Activated CD4-positive, alpha-beta T cell treated with anti-CD3 and anti-CD28 coated beads, Interleukin-2, Interleukin-6, amounts not matched to agents 100 ng/mL and 50 ng/mL, durations not matched to agents 16 hours and 8 hours (primary cell): ENCODE data around the gene C1orf159.
A peak's percentile ranks its signal among the peaks of the same experiment; 100 is the strongest.
"Not testable (repeated sequence)": the region's sequence is repeated elsewhere in the genome, so short reads cannot be mapped to it uniquely, and the experiment has no call there.

Source experiments
- DNase-seq: peaks from one replicate; pipeline ENCODE4 v3.0.0-alpha.2; 2020

Gene C1orf159

GRCh38 chr1:1148569-1148968, 32.7 kb upstream of the C1orf159 start:
- no peak for DNase-seq

- no peak for DNase-seq
These were observed 32.2 kb upstream of the C1orf159 start for GRCh38 chr1:1148061-1148460.

GRCh38 chr1:1146596-1146995, 30.7 kb upstream of the C1orf159 start:
- no peak for DNase-seq

- no peak for DNase-seq
These were observed 30.1 kb upstream of the C1orf159 start for GRCh38 chr1:1146026-1146425.

- DNase-seq = no peak
These were observed 29.6 kb upstream of the C1orf159 start for GRCh38 chr1:1145547-1145914.

- no peak for DNase-seq
These were observed 29.1 kb upstream of the C1orf159 start for GRCh38 chr1:1144843-1145546.

- peak; percentile 57 for DNase-seq
These were observed 28.4 kb upstream of the C1orf159 start for GRCh38 chr1:1144122-1144842.

- no peak for DNase-seq
These were observed 27.7 kb upstream of the C1orf159 start for GRCh38 chr1:1143636-1144035.

- no peak for DNase-seq
These were observed 27.0 kb upstream of the C1orf159 start for GRCh38 chr1:1142844-1143243.

- DNase-seq = not testable (repeated sequence)
These were observed 26.5 kb upstream of the C1orf159 start for GRCh38 chr1:1142352-1142751.

GRCh38 chr1:1141911-1142250, 26.0 kb upstream of the C1orf159 start:
- DNase-seq = no peak

GRCh38 chr1:1141244-1141910, 25.5 kb upstream of the C1orf159 start:
- DNase-seq = no peak

- no peak for DNase-seq
These were observed 24.8 kb upstream of the C1orf159 start for GRCh38 chr1:1140673-1141072.

- peak; percentile 68 for DNase-seq
These were observed 21.6 kb upstream of the C1orf159 start for GRCh38 chr1:1137256-1138045.

- DNase-seq = no peak
These were observed 20.8 kb upstream of the C1orf159 start for GRCh38 chr1:1136547-1137230.

GRCh38 chr1:1135339-1136136, 19.6 kb upstream of the C1orf159 start:
- no peak for DNase-seq

GRCh38 chr1:1134300-1134970, 18.5 kb upstream of the C1orf159 start:
- DNase-seq = no peak

- no peak for DNase-seq
These were observed 17.3 kb upstream of the C1orf159 start for GRCh38 chr1:1132956-1133750.

GRCh38 chr1:1132042-1132950, 16.4 kb upstream of the C1orf159 start:
- no peak for DNase-seq
